OCI-LY3 (cell line): Measurements from ENCODE around the gene MED28.

Experiments used
- H2AFZ ChIP-seq: fragments of 200-600, 300-600 bp; shearing (Covaris generic); 2 replicates; pipeline ENCODE4 v1.6.0; 2014; ENCODE audit warnings: antibody characterized with exemption, low read depth, low read length
- H3K27ac ChIP-seq: fragments of 200-600, 300-600 bp; sonication (generic); 2 replicates; pipeline ENCODE4 v1.5.1; 2014; ENCODE audit warnings: mild to moderate bottlenecking, low read length, moderate library complexity, mixed read lengths
- H3K27me3 ChIP-seq: fragments of 200-600, 300-600 bp; sonication (generic); 2 replicates; pipeline ENCODE4 v1.6.1; 2014; ENCODE audit warnings: low read depth, low read length, mixed read lengths
- H3K36me3 ChIP-seq: fragments of 200-600, 300-600 bp; sonication (generic); replicated peaks from 2 replicates; pipeline ENCODE3; 2014; ENCODE audit warnings: low read depth, low read length, mixed read lengths
- H3K4me1 ChIP-seq: fragments of 300-600, 200-600 bp; sonication (generic); 2 replicates; pipeline ENCODE4 v1.6.1; 2014; ENCODE audit warnings: low read length, mixed read lengths
- H3K4me2 ChIP-seq: fragments of 200-600, 300-600 bp; sonication (generic); 2 replicates; pipeline ENCODE4 v1.6.1; 2014; ENCODE audit warnings: low read length, mixed read lengths
- H3K4me3 ChIP-seq: fragments of 300-600, 200-600 bp; sonication (generic); 2 replicates; pipeline ENCODE4 v1.5.1; 2014; ENCODE audit warnings: antibody characterized with exemption, mild to moderate bottlenecking, low read length, moderate library complexity
- H3K79me2 ChIP-seq: fragments of 300-600, 200-600 bp; shearing (Covaris generic); 2 replicates; pipeline ENCODE4 v1.6.1; 2014; ENCODE audit warnings: mild to moderate bottlenecking, low read length, mixed read lengths
- H3K9ac ChIP-seq: fragments of 300-600, 200-600 bp; shearing (Covaris generic); 2 replicates; pipeline ENCODE4 v1.6.0; 2014; ENCODE audit warnings: mild to moderate bottlenecking, low read length, moderate library complexity
- H3K9me3 ChIP-seq: fragments of 200-600, 300-600 bp; shearing (Covaris generic); 2 replicates; pipeline ENCODE4 v1.6.1; 2014; ENCODE audit warnings: low read length, mixed read lengths; ENCODE audit not compliant: insufficient read depth
- H4K20me1 ChIP-seq: fragments of 200-600, 300-600 bp; sonication (generic); 2 replicates; pipeline ENCODE4 v1.6.1; 2016; ENCODE audit warnings: low read length, mixed read lengths; ENCODE audit not compliant: insufficient read depth
- EZH2phosphoT487 ChIP-seq: fragments of 200-600 bp; shearing (Covaris generic); IDR thresholded peaks from 2 replicates; pipeline ENCODE4 v1.6.1; 2018; ENCODE audit warnings: antibody characterized with exemption, mixed run types, low read depth
- TF ChIP-seq, protein P1 (sequence below): fragments of 200-600, 300-600 bp; sonication (generic); IDR thresholded peaks from 2 replicates; pipeline ENCODE4 v1.5.1; 2014; ENCODE audit warnings: antibody characterized with exemption, low read length, low read depth

MED28 gene

DNA sequence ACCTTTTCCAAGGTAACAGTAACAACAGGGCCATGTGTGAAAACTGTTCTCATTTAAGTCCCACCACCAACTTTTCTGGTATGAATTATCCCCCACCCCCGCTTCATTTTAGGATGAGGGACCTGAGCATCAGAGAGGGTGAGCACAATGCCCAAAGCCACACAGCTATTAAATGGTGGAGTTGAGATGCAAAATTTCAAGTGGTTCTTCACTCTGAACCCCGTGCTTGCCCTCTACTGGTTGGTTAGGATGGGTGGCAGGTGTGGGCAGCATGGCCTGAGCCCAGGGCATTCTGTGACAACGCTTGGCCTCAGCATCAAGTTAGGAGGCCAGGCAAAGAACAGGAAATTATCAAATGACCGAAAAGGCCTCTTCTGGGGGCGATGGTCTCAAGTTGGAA lies 33.5 kb downstream of the MED28 start:
- H3K9ac ChIP-seq, result no peak overlapping the region
- no peaks in the 10 kb centered on the region for H3K79me2 ChIP-seq
- peaks cover 10% of the 10 kb centered on the region for H3K4me1 ChIP-seq
- TF ChIP-seq EZH2phosphoT487, result no peak
- TF ChIP-seq, protein P1, sequence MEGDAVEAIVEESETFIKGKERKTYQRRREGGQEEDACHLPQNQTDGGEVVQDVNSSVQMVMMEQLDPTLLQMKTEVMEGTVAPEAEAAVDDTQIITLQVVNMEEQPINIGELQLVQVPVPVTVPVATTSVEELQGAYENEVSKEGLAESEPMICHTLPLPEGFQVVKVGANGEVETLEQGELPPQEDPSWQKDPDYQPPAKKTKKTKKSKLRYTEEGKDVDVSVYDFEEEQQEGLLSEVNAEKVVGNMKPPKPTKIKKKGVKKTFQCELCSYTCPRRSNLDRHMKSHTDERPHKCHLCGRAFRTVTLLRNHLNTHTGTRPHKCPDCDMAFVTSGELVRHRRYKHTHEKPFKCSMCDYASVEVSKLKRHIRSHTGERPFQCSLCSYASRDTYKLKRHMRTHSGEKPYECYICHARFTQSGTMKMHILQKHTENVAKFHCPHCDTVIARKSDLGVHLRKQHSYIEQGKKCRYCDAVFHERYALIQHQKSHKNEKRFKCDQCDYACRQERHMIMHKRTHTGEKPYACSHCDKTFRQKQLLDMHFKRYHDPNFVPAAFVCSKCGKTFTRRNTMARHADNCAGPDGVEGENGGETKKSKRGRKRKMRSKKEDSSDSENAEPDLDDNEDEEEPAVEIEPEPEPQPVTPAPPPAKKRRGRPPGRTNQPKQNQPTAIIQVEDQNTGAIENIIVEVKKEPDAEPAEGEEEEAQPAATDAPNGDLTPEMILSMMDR, result peak; percentile 22; the same call in 1 of the 2 replicates
- H3K27ac ChIP-seq, result no peak overlapping the region
- no peaks in the 10 kb centered on the region for H3K27me3 ChIP-seq
- H4K20me1 ChIP-seq, result no peaks in the 10 kb centered on the region
- H2AFZ ChIP-seq, result no peak overlapping the region
- no peak overlapping the region for H3K4me2 ChIP-seq
- peaks cover 5% of the 10 kb centered on the region for H3K36me3 ChIP-seq
- H3K4me3 ChIP-seq, result no peak overlapping the region
- no peaks in the 10 kb centered on the region for H3K9me3 ChIP-seq

DNA sequence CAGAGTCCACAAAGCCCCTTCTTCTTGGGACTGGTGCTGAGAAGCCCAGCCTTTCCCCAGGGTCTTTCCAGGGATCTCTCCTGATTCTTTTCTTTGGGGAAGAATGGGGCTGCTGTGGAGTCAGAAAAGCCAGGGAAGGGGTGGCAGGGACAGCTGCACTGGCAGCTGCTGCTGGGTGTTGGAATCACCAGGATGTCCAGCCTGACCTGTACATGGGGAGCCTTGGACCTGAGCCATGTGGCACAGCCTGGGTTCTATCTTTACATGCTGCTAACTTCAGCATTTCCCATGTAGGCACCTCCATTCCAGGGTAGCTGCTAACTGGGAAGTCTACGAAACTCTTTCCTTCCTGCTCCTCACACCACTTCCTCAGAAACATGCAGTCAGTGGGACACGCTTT lies 36.0 kb downstream of the MED28 start:
- H4K20me1 ChIP-seq, result no peaks in the 10 kb centered on the region
- H3K27me3 ChIP-seq, result no peaks in the 10 kb centered on the region
- H3K9me3 ChIP-seq, result no peaks in the 10 kb centered on the region
- H2AFZ ChIP-seq, result no peak overlapping the region
- no peaks in the 10 kb centered on the region for H3K79me2 ChIP-seq
- H3K27ac ChIP-seq, result no peak overlapping the region
- H3K4me1 ChIP-seq, result peaks cover 21% of the 10 kb centered on the region
- no peak overlapping the region for H3K4me2 ChIP-seq
- no peak overlapping the region for H3K9ac ChIP-seq
- H3K36me3 ChIP-seq, result no peaks in the 10 kb centered on the region
- no peak overlapping the region for H3K4me3 ChIP-seq
- TF ChIP-seq EZH2phosphoT487, result no peak
- TF ChIP-seq, protein P1, result no peak

DNA sequence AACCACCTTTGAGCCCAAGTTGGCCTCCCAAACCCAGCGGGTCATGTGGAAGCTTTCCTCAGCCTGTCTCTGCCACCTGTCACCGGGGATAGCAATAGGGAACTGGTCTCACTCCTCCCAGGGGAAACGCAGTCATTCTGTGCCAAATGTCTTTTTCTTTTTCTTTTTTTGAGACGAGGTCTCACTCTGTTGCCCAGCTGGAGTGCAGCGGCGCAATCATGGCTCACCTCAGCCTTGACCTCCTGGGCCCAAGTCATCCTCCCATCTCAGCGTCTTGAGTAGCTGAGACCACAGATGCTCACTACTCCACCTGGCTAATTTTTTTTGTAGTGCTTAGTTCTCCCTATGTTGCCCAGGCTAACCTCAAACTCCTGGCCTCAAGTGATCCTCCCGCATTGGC lies 40.3 kb downstream of the MED28 start:
- H4K20me1 ChIP-seq, result no peaks in the 10 kb centered on the region

GRCh38 chr4:17657090-17657489 lies 42.6 kb downstream of the MED28 start:
- H3K9ac ChIP-seq, result no peak overlapping the region
- peaks cover 4% of the 10 kb centered on the region; the same call in 1 of the 2 replicates for H3K27me3 ChIP-seq
- H3K4me2 ChIP-seq, result no peak overlapping the region
- H3K9me3 ChIP-seq, result no peaks in the 10 kb centered on the region
- no peak overlapping the region for H3K27ac ChIP-seq
- no peak overlapping the region for H2AFZ ChIP-seq
- H3K36me3 ChIP-seq, result no peaks in the 10 kb centered on the region
- no peaks in the 10 kb centered on the region for H3K79me2 ChIP-seq
- H3K4me1 ChIP-seq, result peaks cover 10% of the 10 kb centered on the region
- no peak for TF ChIP-seq EZH2phosphoT487
- TF ChIP-seq, protein P1, result no peak
- no peaks in the 10 kb centered on the region for H4K20me1 ChIP-seq
- no peak overlapping the region for H3K4me3 ChIP-seq

More for the DNA sequence above, 40.3 kb downstream of the MED28 start:
- Histone ChIP-seq H3K9ac (no peak overlapping the region), H3K4me3 (no peak overlapping the region), H3K79me2 (no peaks in the 10 kb centered on the region), H3K36me3 (no peaks in the 10 kb centered on the region), H2AFZ (no peak overlapping the region), H3K27me3 (peaks cover 4% of the 10 kb centered on the region; the same call in 1 of the 2 replicates), H3K9me3 (no peaks in the 10 kb centered on the region), H3K4me2 (peak overlapping the region; percentile 16; the same call in 1 of the 2 replicates), H3K27ac (no peak overlapping the region), H3K4me1 (peaks cover 10% of the 10 kb centered on the region)
- TF ChIP-seq EZH2phosphoT487, result no peak
- TF ChIP-seq, protein P1, result no peak
